ENCODE data around the gene SMC1B.

SMC1B gene

GRCh38 chr22:45430871-45431270 is 17.5 kb upstream of the SMC1B start:
- H3K4me3 Mint-ChIP-seq, result no peak overlapping the region
- DNase-seq (ENCODE audit: low spot score in 2 of 2) (no peak), ATAC-seq (ENCODE audit: low read depth) (no peak)
- H3K4me1 Mint-ChIP-seq, result peaks cover 30% of the 10 kb centered on the region
- H3K36me3 Mint-ChIP-seq, result peaks cover 2% of the 10 kb centered on the region
- no peak overlapping the region for H3K27ac Mint-ChIP-seq
- H3K9me3 Mint-ChIP-seq, result peaks cover 3% of the 10 kb centered on the region
- H3K27me3 Mint-ChIP-seq, result peaks cover 10% of the 10 kb centered on the region

GRCh38 chr22:45429981-45430775 is 16.8 kb upstream of the SMC1B start:
- DNase-seq (ENCODE audit: low spot score in 2 of 2) (no peak), ATAC-seq (ENCODE audit: low read depth) (no peak)
- peaks cover 2% of the 10 kb centered on the region for H3K36me3 Mint-ChIP-seq
- H3K4me1 Mint-ChIP-seq, result peaks cover 23% of the 10 kb centered on the region
- peaks cover 3% of the 10 kb centered on the region for H3K9me3 Mint-ChIP-seq
- peaks cover 10% of the 10 kb centered on the region for H3K27me3 Mint-ChIP-seq
- no peak overlapping the region for H3K4me3 Mint-ChIP-seq
- no peak overlapping the region for H3K27ac Mint-ChIP-seq

GRCh38 chr22:45429424-45429823 is 16.0 kb upstream of the SMC1B start:
- ATAC-seq (ENCODE audit: low read depth) (no peak), DNase-seq (ENCODE audit: low spot score in 2 of 2) (no peak)
- Mint-ChIP-seq H3K9me3 (peaks cover 3% of the 10 kb centered on the region), H3K27ac (no peak overlapping the region), H3K27me3 (peaks cover 10% of the 10 kb centered on the region), H3K4me1 (peaks cover 23% of the 10 kb centered on the region), H3K4me3 (peak overlapping the region; percentile 40), H3K36me3 (peaks cover 2% of the 10 kb centered on the region)

- Mint-ChIP-seq H3K4me3 (peak overlapping the region; percentile 40), H3K27ac (no peak overlapping the region), H3K4me1 (peaks cover 23% of the 10 kb centered on the region), H3K27me3 (peaks cover 10% of the 10 kb centered on the region), H3K9me3 (peaks cover 3% of the 10 kb centered on the region), H3K36me3 (peaks cover 2% of the 10 kb centered on the region)
- ATAC-seq (ENCODE audit: low read depth) (no peak), DNase-seq (ENCODE audit: low spot score in 2 of 2) (no peak)
Observed at GRCh38 chr22:45428391-45429385, 15.3 kb upstream of the SMC1B start.

GRCh38 chr22:45427114-45427513 is 13.7 kb upstream of the SMC1B start:
- Mint-ChIP-seq H3K36me3 (peaks cover 2% of the 10 kb centered on the region), H3K9me3 (peaks cover 3% of the 10 kb centered on the region), H3K4me3 (no peak overlapping the region), H3K4me1 (peaks cover 20% of the 10 kb centered on the region), H3K27me3 (peaks cover 10% of the 10 kb centered on the region), H3K27ac (no peak overlapping the region)
- no peak for ATAC-seq (ENCODE audit: low read depth)
- DNase-seq (ENCODE audit: low spot score in 2 of 2), result no peak

- peaks cover 2% of the 10 kb centered on the region for H3K36me3 Mint-ChIP-seq
- peaks cover 17% of the 10 kb centered on the region for H3K4me1 Mint-ChIP-seq
- H3K4me3 Mint-ChIP-seq, result no peak overlapping the region
- H3K27me3 Mint-ChIP-seq, result peaks cover 10% of the 10 kb centered on the region
- no peak overlapping the region for H3K27ac Mint-ChIP-seq
- ATAC-seq (ENCODE audit: low read depth) (no peak), DNase-seq (ENCODE audit: low spot score in 2 of 2) (no peak)
- peaks cover 3% of the 10 kb centered on the region for H3K9me3 Mint-ChIP-seq
Observed at GRCh38 chr22:45426387-45426786, 13.0 kb upstream of the SMC1B start.

- Mint-ChIP-seq H3K4me1 (peaks cover 17% of the 10 kb centered on the region), H3K4me3 (no peak overlapping the region), H3K36me3 (peaks cover 2% of the 10 kb centered on the region), H3K27me3 (peaks cover 10% of the 10 kb centered on the region), H3K27ac (no peak overlapping the region), H3K9me3 (peaks cover 3% of the 10 kb centered on the region)
- no peak for DNase-seq (ENCODE audit: low spot score in 2 of 2)
- no peak for ATAC-seq (ENCODE audit: low read depth)
Observed at GRCh38 chr22:45425531-45426265, 12.3 kb upstream of the SMC1B start.

GRCh38 chr22:45425101-45425500 is 11.7 kb upstream of the SMC1B start:
- Mint-ChIP-seq H3K27me3 (peaks cover 15% of the 10 kb centered on the region), H3K36me3 (peaks cover 2% of the 10 kb centered on the region), H3K27ac (no peak overlapping the region), H3K9me3 (peaks cover 3% of the 10 kb centered on the region), H3K4me3 (no peak overlapping the region), H3K4me1 (peaks cover 17% of the 10 kb centered on the region)
- no peak for ATAC-seq (ENCODE audit: low read depth)
- no peak for DNase-seq (ENCODE audit: low spot score in 2 of 2)

- Mint-ChIP-seq H3K27ac (no peak overlapping the region), H3K9me3 (peaks cover 5% of the 10 kb centered on the region), H3K4me3 (no peak overlapping the region), H3K4me1 (peaks cover 15% of the 10 kb centered on the region), H3K27me3 (peaks cover 16% of the 10 kb centered on the region), H3K36me3 (peaks cover 2% of the 10 kb centered on the region)
- DNase-seq (ENCODE audit: low spot score in 2 of 2) (no peak), ATAC-seq (ENCODE audit: low read depth) (no peak)
Observed at GRCh38 chr22:45424241-45424731, 10.9 kb upstream of the SMC1B start.

GRCh38 chr22:45423524-45423923 is 10.1 kb upstream of the SMC1B start:
- no peak for ATAC-seq (ENCODE audit: low read depth)

GRCh38 chr22:45422237-45422983 is 9.0 kb upstream of the SMC1B start:
- Mint-ChIP-seq H3K4me1 (no peaks in the 10 kb centered on the region), H3K4me3 (no peak overlapping the region), H3K27ac (no peak overlapping the region), H3K9me3 (peaks cover 5% of the 10 kb centered on the region), H3K27me3 (peaks cover 13% of the 10 kb centered on the region), H3K36me3 (peaks cover 2% of the 10 kb centered on the region)
- no peak for DNase-seq (ENCODE audit: low spot score in 2 of 2)
- ATAC-seq (ENCODE audit: low read depth), result no peak

More at GRCh38 chr22:45423524-45423923, 10.1 kb upstream of the SMC1B start:
- peaks cover 7% of the 10 kb centered on the region for H3K4me1 Mint-ChIP-seq
- no peak overlapping the region for H3K4me3 Mint-ChIP-seq
- H3K27ac Mint-ChIP-seq, result no peak overlapping the region
- H3K36me3 Mint-ChIP-seq, result peaks cover 2% of the 10 kb centered on the region
- no peak for DNase-seq (ENCODE audit: low spot score in 2 of 2)
- H3K27me3 Mint-ChIP-seq, result peaks cover 16% of the 10 kb centered on the region
- peaks cover 5% of the 10 kb centered on the region for H3K9me3 Mint-ChIP-seq

GRCh38 chr22:45421349-45422055 is 8.1 kb upstream of the SMC1B start:
- DNase-seq (ENCODE audit: low spot score in 2 of 2) (no peak), ATAC-seq (ENCODE audit: low read depth) (no peak)
- peaks cover 7% of the 10 kb centered on the region for H3K27me3 Mint-ChIP-seq
- peaks cover 2% of the 10 kb centered on the region for H3K9me3 Mint-ChIP-seq
- no peaks in the 10 kb centered on the region for H3K36me3 Mint-ChIP-seq
- no peaks in the 10 kb centered on the region for H3K4me1 Mint-ChIP-seq
- no peak overlapping the region for H3K27ac Mint-ChIP-seq
- H3K4me3 Mint-ChIP-seq, result no peak overlapping the region

All from memory B cell (primary cell).